ENCODE data around the gene WRAP73.

The WRAP73 gene

GRCh38 chr1:3581296-3582036 lies 68.4 kb downstream of the WRAP73 start:
- no peak for DNase-seq
